GM12874 (cell line): Measurements from ENCODE around the gene TRMU.

ENCODE experiments used
- TF ChIP-seq, protein P1 (sequence below): IDR thresholded peaks from 2 replicates; pipeline ENCODE4 v1.5.1; 2011; ENCODE audit warnings: low read depth, mild to moderate bottlenecking, control low read depth, low read length, moderate library complexity; ENCODE audit not compliant: insufficient read depth

Gene TRMU, protein sequence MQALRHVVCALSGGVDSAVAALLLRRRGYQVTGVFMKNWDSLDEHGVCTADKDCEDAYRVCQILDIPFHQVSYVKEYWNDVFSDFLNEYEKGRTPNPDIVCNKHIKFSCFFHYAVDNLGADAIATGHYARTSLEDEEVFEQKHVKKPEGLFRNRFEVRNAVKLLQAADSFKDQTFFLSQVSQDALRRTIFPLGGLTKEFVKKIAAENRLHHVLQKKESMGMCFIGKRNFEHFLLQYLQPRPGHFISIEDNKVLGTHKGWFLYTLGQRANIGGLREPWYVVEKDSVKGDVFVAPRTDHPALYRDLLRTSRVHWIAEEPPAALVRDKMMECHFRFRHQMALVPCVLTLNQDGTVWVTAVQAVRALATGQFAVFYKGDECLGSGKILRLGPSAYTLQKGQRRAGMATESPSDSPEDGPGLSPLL

GRCh38 chr22:46335201-46336118, at the start of gene TRMU:
TRMU (plus strand) TSS chr22:46335714; CDS start chr22:46335765, 51 bp downstream.
- TF ChIP-seq, protein P1, sequence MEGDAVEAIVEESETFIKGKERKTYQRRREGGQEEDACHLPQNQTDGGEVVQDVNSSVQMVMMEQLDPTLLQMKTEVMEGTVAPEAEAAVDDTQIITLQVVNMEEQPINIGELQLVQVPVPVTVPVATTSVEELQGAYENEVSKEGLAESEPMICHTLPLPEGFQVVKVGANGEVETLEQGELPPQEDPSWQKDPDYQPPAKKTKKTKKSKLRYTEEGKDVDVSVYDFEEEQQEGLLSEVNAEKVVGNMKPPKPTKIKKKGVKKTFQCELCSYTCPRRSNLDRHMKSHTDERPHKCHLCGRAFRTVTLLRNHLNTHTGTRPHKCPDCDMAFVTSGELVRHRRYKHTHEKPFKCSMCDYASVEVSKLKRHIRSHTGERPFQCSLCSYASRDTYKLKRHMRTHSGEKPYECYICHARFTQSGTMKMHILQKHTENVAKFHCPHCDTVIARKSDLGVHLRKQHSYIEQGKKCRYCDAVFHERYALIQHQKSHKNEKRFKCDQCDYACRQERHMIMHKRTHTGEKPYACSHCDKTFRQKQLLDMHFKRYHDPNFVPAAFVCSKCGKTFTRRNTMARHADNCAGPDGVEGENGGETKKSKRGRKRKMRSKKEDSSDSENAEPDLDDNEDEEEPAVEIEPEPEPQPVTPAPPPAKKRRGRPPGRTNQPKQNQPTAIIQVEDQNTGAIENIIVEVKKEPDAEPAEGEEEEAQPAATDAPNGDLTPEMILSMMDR: no peak

DNA sequence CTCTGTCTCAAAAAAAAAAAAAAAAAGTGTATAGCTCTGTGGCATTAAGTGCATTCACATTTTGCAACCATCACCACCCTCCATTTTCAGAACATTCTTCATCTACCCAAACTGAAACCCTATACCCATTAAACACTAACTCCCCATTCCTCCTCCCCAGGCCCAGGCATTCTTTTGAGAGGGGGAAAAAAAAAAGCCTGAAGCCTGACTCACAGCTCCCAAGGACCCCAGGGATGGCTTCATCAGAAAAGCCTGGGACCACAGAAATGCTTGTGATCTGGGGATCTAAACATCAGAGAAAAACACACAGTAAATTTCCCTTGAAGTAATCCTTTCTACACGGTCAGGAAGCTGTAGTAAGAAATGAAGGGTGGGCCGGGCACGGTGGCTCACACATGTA, 49.5 kb upstream of the TRMU start:
- TF ChIP-seq, protein P1: no peak

GRCh38 chr22:46286941-46287872, 48.3 kb upstream of the TRMU start:
- TF ChIP-seq, protein P1: no peak

DNA sequence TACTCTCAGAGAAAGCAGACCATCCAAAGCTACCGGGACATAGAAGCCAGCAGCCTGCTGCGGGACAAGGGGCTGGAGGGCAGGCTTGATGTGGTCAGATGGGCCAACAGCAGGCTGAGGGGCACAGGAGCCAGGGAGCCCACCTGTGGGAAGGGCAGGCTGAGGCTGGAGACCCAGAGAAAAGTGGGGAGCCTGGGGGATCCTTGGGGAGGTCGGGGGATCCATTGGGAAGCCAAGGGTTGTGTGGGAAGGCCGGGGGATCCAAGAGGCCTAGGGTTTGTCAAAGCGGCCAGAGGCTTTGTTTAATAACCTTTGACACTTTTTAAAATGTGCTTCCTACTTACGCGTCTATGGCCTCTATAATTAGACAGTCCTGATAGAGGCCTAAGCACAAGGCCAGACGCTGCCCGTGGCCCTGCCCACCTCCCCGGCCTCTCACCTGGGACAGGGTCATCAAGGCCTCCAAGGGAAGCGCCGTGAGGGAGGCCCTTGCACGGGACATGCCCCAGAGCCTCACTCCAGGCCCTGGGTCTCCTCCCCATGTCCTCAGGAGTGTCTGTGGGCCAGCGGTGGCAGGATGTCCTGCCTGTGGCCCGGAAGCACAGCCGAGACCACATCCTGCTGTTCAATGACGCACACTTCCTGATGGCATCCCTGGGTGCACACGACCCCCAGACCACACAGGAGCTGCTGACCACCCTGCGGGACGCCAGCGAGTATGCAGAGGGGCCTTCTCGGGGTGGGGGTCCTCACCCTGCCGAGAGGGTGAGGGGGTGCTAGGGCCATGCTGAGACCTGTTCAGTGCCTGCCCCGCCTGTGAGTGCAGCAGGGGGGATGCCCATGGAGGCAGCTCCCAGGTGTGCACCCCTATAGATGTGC, 47.4 kb upstream of the TRMU start:
- TF ChIP-seq, protein P1: no peak

GRCh38 chr22:46288846-46289243, 46.7 kb upstream of the TRMU start:
- TF ChIP-seq, protein P1: no peak

- TF ChIP-seq, protein P1: no peak
Observed at GRCh38 chr22:46289244-46289891, 46.1 kb upstream of the TRMU start.
